Transverse colon (tissue), 4 donors: ENCODE measurements around the gene PRKAR1A. TPM values are rescaled to one million over a fixed set of nuclear protein-coding genes. Genes with fewer than 3 reads are reported as not detected.

Source experiments
- DNase-seq: peaks from one replicate; pipeline ENCODE4 v3.0.0-alpha.2; 2019
- H3K27ac ChIP-seq, 4 donors: fragments of 200-600 bp; sonication (generic); 2 replicates each; pipeline ENCODE4 v1.5.1; 2016 to 2018; ENCODE audit warnings: inconsistent platforms in 4 of 4
- H3K27me3 ChIP-seq: fragments of 200-600 bp; sonication (generic); 2 replicates; pipeline ENCODE4 v1.5.1; 2017; ENCODE audit warnings: inconsistent platforms
- H3K36me3 ChIP-seq, 4 donors: fragments of 200-600 bp; sonication (generic); 2 replicates each; pipeline ENCODE4 v1.5.1; 2017 to 2019; ENCODE audit warnings: inconsistent platforms in 4 of 4
- H3K4me1 ChIP-seq, 4 donors: fragments of 200-600 bp; sonication (generic); 2 replicates each; pipeline ENCODE4 v1.5.1; 2017 to 2020; ENCODE audit warnings: inconsistent platforms in 4 of 4
- H3K4me3 ChIP-seq, 4 donors: fragments of 200-600 bp; sonication (generic); 1 replicate in 1 of 4; 2 replicates in 3 of 4; pipeline versions ENCODE4 v1.5.1 to v1.6.1; 2017 to 2019; ENCODE audit warnings: inconsistent platforms in 4 of 4
- H3K9me3 ChIP-seq, 2 donors: fragments of 200-600 bp; sonication (generic); 2 replicates each; pipeline ENCODE4 v1.5.1; 2017 to 2019; ENCODE audit warnings: inconsistent platforms in 2 of 2
- EP300 ChIP-seq: sonication (generic); formaldehyde crosslinking; IDR thresholded peaks from one replicate; pipeline ENCODE4 v1.6.1; 2017; ENCODE audit warnings: antibody characterized with exemption, low read depth
- POLR2A ChIP-seq: fragments of 450-650 bp; IDR thresholded peaks from one replicate; pipeline ENCODE4 v1.6.1; 2016; ENCODE audit warnings: antibody characterized with exemption, mild to moderate bottlenecking, moderate library complexity
- POLR2AphosphoS5 ChIP-seq, 3 donors: sonication (generic); formaldehyde crosslinking; IDR thresholded peaks; one replicate each; pipeline ENCODE4 v1.6.1; 2016; ENCODE audit warnings: antibody characterized with exemption in 3 of 3
- WGBS, 2 donors: methylation state at CpG; one replicate each; pipeline ENCODE4 v1.1.5; 2018; ENCODE audit warnings: low coverage in 1 of 2; 5-methylcytosine and 5-hydroxymethylcytosine counted together
- in situ Hi-C, 4 donors: fragments of 200-750 bp; cut with MboI; loops; one replicate each; pipeline versions ENCODE4 v1.15.0 to v1.15.1; 2017; ENCODE audit warnings: low sequenced_read_pairs in 3 of 4, low pct_ligation_motif_present in 1 of 4, low pct_unique_long_range_greater_than_20kb in 1 of 4
- intact Hi-C: fragments of 100-400 bp; cut with DNase I; formaldehyde crosslinking; loops from one replicate; pipeline ENCODE4 v1.15.1; 2023; ENCODE audit warnings: low total_unique reads
- total RNA-seq, 4 donors: library from RNA; depleted of rRNA; stranded (reverse); fragments of >200 nt; gene quantifications; one replicate each; pipeline ENCODE4 v1.1.0, GENCODE V29; 2016
- TF ChIP-seq, protein P1 (sequence below), 5 experiments: fragments of 200-600 bp in 3 of 5; fragments of 450-650 bp in 2 of 5; sonication (generic) in 3 of 5; IDR thresholded peaks; 1 replicate in 2 of 5; 2 replicates in 3 of 5; pipeline ENCODE4 v1.5.1; 2016 to 2017; ENCODE audit warnings: antibody characterized with exemption in 5 of 5, inconsistent platforms in 3 of 5, mild to moderate bottlenecking in 2 of 5, moderate library complexity in 1 of 5

PRKAR1A gene
- total RNA-seq, 4 donors from 2014 or later, result 93.9 to 223 (median 160) TPM

- in situ Hi-C loops, result no loop called here
- 80% methylated on average over 8 of the region's 8 CpGs; no CpG with 5 or more reads in 1 of the 2 donors for WGBS, 2 donors
- Histone ChIP-seq H3K9me3 (no peaks in the 10 kb centered on the region), H3K27ac (no peak overlapping the region), H3K4me3 (no peak overlapping the region), H3K36me3 (no peaks in the 10 kb centered on the region), H3K27me3 (no peaks in the 10 kb centered on the region), H3K4me1 (no peaks in the 10 kb centered on the region)
- DNase-seq, result no peak
- TF ChIP-seq POLR2A (no peak), POLR2AphosphoS5 (IDR thresholded peaks at IDR 0.05) (no peak), EP300 (no peak)
- TF ChIP-seq, protein P1, sequence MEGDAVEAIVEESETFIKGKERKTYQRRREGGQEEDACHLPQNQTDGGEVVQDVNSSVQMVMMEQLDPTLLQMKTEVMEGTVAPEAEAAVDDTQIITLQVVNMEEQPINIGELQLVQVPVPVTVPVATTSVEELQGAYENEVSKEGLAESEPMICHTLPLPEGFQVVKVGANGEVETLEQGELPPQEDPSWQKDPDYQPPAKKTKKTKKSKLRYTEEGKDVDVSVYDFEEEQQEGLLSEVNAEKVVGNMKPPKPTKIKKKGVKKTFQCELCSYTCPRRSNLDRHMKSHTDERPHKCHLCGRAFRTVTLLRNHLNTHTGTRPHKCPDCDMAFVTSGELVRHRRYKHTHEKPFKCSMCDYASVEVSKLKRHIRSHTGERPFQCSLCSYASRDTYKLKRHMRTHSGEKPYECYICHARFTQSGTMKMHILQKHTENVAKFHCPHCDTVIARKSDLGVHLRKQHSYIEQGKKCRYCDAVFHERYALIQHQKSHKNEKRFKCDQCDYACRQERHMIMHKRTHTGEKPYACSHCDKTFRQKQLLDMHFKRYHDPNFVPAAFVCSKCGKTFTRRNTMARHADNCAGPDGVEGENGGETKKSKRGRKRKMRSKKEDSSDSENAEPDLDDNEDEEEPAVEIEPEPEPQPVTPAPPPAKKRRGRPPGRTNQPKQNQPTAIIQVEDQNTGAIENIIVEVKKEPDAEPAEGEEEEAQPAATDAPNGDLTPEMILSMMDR (IDR thresholded peaks at IDR 0.05), result no peak
- intact Hi-C loops, result no loop called here
Observed at GRCh38 chr17:68564415-68565111, 52.3 kb downstream of the PRKAR1A start.

DNA sequence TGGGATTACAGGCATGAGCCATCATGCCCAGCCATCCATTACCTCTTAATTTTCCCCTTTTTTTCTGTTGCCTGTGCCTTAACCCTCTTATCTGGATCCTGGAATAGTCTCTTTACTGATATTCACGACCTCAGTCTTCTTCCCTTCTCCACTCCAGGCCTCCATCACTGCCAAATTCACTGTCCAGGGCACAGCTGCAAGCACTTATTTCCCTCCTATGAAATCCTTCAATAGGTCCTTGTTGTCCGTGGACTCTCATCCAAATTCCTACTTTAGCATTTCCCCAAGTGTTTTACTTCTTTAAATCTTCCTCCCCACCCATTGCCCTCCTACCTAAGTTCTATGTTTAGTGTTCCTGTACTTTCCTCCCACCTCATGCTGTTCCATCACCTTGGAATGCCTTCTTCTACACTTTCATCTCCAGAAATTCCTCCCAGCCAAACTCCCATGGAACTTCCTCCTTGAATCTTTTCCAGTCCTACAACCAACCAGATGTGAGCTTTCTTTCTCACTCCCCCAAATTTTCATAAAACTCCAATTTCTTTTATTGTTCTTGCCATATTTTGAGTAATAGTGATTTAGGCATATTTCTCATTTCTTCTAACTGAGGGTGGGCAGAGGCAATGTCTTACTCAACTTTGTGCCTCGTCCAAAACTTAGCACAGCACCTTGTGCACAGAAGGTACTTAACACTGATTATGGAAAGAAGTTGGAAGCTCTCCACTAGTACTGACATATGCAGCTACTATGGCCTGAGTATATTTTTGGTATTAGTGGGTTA lies 53.6 kb downstream of the PRKAR1A start:
- 51 to 64% methylated on average over 3 of the region's 3 CpGs for WGBS, 2 donors
- no peak overlapping the region for H3K27ac ChIP-seq
- TF ChIP-seq EP300 (no peak), POLR2AphosphoS5 (IDR thresholded peaks at IDR 0.05) (no peak), POLR2A (no peak)
- TF ChIP-seq, protein P1 (IDR thresholded peaks at IDR 0.05), result no peak

GRCh38 chr17:68566442-68566738 lies 54.2 kb downstream of the PRKAR1A start:
- DNase-seq, result no peak
- Histone ChIP-seq H3K4me1 (no peaks in the 10 kb centered on the region), H3K36me3 (no peaks in the 10 kb centered on the region), H3K4me3 (no peak overlapping the region), H3K27me3 (no peaks in the 10 kb centered on the region), H3K9me3 (no peaks in the 10 kb centered on the region), H3K27ac (no peak overlapping the region)
- TF ChIP-seq EP300 (no peak), POLR2AphosphoS5 (IDR thresholded peaks at IDR 0.05) (no peak), POLR2A (no peak)
- TF ChIP-seq, protein P1 (IDR thresholded peaks at IDR 0.05), result no peak
- 55 to 63% methylated on average over 2 of the region's 2 CpGs for WGBS, 2 donors
- in situ Hi-C loops, result no loop called here
- intact Hi-C loops, result no loop called here

More for the DNA sequence above, 53.6 kb downstream of the PRKAR1A start:
- in situ Hi-C loops, result no loop called here
- DNase-seq, result no peak
- Histone ChIP-seq H3K36me3 (no peaks in the 10 kb centered on the region), H3K4me1 (no peaks in the 10 kb centered on the region), H3K4me3 (no peak overlapping the region), H3K9me3 (no peaks in the 10 kb centered on the region), H3K27me3 (no peaks in the 10 kb centered on the region)
- intact Hi-C loops, result no loop called here

DNA sequence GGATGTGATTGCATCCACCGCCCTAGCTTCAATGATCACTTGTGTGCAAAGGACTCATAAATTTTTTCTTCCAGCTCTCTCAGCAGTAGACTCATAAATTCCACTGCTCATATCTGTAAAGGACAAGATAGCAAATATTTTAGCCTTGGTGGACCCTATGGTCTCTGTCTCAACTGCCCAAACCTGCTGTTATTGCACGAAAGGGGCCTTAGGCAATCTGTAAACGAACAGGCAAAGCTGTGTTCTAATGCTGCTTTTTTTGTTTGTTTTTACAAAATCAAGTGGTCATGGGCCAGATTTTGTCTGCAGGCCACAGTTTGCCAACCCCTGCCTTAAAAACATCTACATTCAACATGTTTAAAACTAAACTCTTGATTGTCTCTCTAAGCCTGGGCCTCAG lies 54.8 kb downstream of the PRKAR1A start:
- intact Hi-C loops, result no loop called here

More for the DNA sequence above, 54.8 kb downstream of the PRKAR1A start:
- DNase-seq, result no peak
- H3K36me3 ChIP-seq, result no peaks in the 10 kb centered on the region
- in situ Hi-C loops, result no loop called here
- WGBS, 2 donors, result 65 to 67% methylated on average over 3 of the region's 3 CpGs
- TF ChIP-seq, protein P1 (IDR thresholded peaks at IDR 0.05), result no peak
- no peak for TF ChIP-seq EP300
- TF ChIP-seq POLR2A, result no peak
- TF ChIP-seq POLR2AphosphoS5 (IDR thresholded peaks at IDR 0.05), result no peak
- no peaks in the 10 kb centered on the region for H3K27me3 ChIP-seq
- H3K4me3 ChIP-seq, result no peak overlapping the region
- H3K27ac ChIP-seq, result peak overlapping the region in 1 of 4 donors; percentile 23
- no peaks in the 10 kb centered on the region for H3K9me3 ChIP-seq
- H3K4me1 ChIP-seq, result no peaks in the 10 kb centered on the region
